GM12864 (cell line): ENCODE results near the gene MRPL36.
A peak's percentile ranks its signal among the peaks of the same experiment; 100 is the strongest.

Source experiments
- DNase-seq: peaks from one replicate; pipeline ENCODE4 v3.0.0-alpha.2; 2011; ENCODE audit warnings: low read depth
- H3K4me3 ChIP-seq: 2 replicates; pipeline ENCODE4 v1.5.1; 2011; ENCODE audit warnings: mild to moderate bottlenecking, low read depth, low read length, control low read depth
- TF ChIP-seq, protein P1 (sequence below): IDR thresholded peaks from 2 replicates; pipeline ENCODE4 v1.5.1; 2011; ENCODE audit warnings: low read depth, mild to moderate bottlenecking, moderate library complexity, low read length, control low read depth, inconsistent platforms; ENCODE audit errors: missing control alignments

MRPL36 gene

DNA sequence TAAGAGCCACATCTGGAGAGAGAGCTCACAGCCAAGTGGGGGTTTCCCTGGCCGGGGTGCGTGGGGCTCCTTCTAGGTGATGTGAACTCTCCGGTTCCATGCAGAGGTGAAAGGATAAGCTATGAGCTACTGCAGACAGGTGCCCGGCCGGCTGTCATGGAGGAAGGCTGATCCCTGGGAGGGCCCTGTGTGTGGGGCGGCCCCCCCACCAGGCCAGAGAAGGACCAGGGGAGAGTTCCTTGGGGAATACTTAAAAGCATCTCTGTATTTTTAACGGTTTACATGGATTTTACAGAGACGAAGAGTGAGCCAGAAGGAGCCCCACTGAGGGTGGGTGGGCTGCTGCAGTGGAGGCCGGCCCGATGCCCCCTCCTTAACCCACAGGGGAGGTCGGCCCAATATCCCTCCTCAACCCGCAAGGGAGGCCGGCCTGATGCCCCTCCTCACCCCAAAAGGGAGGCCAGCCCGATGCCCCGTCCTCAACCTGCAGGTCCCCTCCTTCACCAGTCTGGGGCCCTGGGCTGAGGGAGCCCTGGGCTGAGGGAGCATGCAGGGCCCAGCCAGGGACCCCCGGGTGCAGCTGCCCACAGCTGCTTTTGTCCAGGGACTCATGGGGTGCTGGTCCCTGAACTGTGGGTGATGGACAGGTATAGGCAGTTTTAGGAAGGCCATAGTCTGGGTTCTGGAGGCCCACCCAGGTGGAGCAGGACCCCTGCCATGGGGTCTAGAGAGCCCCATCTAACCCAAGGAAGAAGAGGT lies 31.9 kb downstream of the MRPL36 start:
- DNase-seq: no peak
- TF ChIP-seq, protein P1, sequence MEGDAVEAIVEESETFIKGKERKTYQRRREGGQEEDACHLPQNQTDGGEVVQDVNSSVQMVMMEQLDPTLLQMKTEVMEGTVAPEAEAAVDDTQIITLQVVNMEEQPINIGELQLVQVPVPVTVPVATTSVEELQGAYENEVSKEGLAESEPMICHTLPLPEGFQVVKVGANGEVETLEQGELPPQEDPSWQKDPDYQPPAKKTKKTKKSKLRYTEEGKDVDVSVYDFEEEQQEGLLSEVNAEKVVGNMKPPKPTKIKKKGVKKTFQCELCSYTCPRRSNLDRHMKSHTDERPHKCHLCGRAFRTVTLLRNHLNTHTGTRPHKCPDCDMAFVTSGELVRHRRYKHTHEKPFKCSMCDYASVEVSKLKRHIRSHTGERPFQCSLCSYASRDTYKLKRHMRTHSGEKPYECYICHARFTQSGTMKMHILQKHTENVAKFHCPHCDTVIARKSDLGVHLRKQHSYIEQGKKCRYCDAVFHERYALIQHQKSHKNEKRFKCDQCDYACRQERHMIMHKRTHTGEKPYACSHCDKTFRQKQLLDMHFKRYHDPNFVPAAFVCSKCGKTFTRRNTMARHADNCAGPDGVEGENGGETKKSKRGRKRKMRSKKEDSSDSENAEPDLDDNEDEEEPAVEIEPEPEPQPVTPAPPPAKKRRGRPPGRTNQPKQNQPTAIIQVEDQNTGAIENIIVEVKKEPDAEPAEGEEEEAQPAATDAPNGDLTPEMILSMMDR: no peak
- no peak overlapping the region for H3K4me3 ChIP-seq

DNA sequence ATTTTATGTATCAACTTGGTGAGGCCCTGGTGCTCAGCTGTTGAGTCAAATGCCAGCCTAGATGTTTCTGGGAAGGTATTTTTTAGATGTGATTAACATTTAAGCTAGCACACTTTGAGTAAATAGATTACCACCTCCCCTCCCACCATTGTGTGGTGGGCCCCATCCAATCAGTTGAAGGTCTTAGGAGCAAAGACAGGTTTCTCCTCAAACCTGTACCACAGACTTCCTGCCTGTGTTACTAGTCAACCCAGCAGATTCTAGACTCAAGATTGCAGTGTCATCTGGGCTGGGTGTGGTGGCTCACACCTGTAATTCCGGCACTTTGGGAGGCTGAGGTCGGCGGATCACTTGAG lies 33.8 kb downstream of the MRPL36 start:
- DNase-seq: no peak
- H3K4me3 ChIP-seq: no peak overlapping the region
- TF ChIP-seq, protein P1: no peak

DNA sequence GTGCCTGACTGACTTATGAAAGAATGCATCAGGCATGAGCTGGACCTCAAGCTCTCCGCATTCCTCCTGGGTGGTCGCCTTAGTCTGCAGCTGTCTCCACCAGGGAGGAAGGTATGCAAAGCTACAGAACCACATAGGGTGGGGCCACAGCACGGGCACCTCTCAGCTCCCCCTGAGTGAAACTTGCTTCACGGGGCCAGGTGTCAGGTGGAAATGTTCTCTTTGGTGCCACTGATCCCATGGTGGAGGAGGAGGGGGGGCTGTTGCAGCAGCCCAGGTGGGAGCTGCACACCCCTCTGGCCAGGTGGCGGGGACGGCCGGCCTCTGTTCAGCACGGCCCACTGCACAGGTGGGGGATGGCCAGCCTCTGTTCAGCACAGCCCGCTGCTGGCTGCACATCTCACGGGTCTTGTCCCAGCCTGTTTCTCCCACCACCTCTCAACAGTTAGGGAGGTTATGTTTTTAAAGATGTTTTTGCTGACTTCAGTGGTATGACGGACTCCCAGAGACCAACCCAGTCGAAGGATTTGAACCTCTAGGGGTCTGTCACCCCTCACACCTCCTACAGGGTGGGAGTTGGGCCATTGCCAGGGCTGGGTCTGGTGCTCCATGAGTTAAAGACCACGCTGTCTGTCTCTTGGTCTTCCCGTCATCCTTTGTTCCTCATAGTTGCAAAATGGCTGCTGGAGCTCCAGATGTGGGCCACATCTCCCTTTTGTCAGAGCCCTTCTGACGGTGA lies 34.3 kb downstream of the MRPL36 start:
- H3K4me3 ChIP-seq: no peak overlapping the region
- peak; percentile 56 for DNase-seq
- TF ChIP-seq, protein P1: no peak

DNA sequence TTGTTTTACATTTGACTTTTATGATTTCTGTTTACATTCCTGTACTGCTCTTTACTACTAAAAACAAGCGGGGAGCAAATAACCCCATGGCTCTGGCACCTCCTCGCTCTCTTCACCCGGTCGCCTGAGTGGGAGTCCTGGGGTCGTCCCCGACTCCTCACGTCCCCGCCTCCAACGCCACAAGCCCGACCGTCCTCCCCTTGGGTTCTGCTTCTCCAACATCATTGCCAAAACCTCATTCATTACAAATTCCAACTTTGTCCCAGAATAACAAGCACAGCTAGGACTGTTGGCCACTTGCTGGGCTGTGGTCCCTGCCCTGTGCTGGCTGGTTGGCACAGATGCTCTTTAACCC lies 35.1 kb downstream of the MRPL36 start:
- no peak overlapping the region for H3K4me3 ChIP-seq
- TF ChIP-seq, protein P1: no peak
- no peak for DNase-seq

DNA sequence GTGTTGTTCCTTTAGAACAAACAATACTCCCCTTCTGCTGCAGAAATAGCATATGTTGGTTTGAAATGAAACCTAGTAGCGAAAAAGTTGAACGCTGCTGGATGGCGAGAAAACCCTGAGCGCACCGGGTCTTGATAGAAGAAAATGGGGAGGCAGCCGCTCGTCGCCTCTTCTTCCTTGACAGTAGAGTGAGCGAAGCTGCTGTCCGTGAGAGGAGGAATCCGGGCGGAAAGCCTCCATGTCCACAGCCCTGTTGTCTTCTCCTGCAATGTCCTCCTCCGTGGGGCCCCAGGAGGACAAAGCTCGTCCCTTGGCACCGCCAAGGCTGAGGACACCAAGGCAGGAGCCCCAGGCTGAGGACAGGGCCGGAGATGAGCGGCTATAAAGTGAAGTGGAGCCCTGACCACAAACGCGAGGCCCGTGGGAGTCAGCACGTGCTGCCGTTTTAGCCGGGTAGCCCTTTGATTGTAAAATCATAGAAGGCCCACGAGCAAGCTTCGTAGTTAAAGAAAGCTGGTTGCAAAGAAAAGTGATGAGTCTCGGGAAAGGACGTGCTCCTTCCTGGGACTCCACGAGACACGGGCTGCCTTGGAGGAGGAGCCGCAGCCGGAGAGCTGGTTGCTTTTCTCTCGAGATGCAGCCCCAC lies 35.6 kb downstream of the MRPL36 start:
- H3K4me3 ChIP-seq: no peak overlapping the region
- TF ChIP-seq, protein P1: no peak
- no peak for DNase-seq

DNA sequence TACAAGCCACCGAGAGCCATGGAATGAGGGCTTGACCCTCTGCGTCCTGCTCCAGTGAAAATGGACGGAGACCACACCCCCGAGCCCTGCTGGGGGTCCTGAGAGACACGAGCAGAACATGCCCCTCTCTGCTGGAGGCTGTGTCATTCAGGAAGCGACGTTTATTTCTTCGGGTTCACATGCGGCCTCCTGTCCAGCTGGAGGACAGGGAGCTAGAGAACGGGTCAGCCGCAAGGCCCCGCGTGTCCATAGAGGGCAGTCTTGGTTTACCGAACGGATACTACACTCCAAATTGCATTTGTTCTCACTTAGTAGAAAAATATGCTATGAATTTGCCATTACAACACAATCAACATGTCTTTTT lies 36.1 kb downstream of the MRPL36 start:
- DNase-seq: no peak
- TF ChIP-seq, protein P1: peak; percentile 73

More for the DNA sequence above, 36.1 kb downstream of the MRPL36 start:
- H3K4me3 ChIP-seq: no peak overlapping the region
